ENCODE data around the gene GRIK2. TPM values are rescaled to one million over a fixed set of nuclear protein-coding genes. Genes with fewer than 3 reads are reported as not detected.

Gene GRIK2
- total RNA-seq, 1 donor from 2014 or later, result 95.5 TPM

DNA sequence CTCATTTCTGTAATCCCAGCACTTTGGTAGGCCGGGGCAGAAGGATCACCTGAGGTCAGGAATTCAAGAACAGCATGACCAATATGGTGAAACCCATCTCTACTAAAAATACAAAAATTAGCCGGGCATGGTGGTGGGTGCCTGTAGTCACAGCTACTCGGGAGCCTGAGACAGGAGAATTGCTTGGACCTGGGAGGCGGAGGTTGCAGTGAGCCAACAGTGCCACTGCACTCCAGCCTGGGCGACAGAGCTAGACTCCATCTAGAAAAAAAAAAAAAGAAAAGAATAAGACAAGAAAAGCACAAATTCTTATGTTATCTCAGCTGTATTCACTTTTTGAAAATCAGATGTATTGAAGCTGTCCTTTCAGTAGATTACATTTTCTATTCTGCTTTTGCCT is 289.4 kb downstream of the GRIK2 start:
- H3K27ac Mint-ChIP-seq (ENCODE audit: unreplicated experiment), result no peak overlapping the region
- H3K27me3 Mint-ChIP-seq (ENCODE audit: unreplicated experiment), result no peaks in the 10 kb centered on the region
- H3K36me3 Mint-ChIP-seq (ENCODE audit: unreplicated experiment), result no peaks in the 10 kb centered on the region
- no peaks in the 10 kb centered on the region for H3K4me1 Mint-ChIP-seq (ENCODE audit: low read depth, unreplicated experiment)
- no peak overlapping the region for H3K4me3 Mint-ChIP-seq (ENCODE audit: unreplicated experiment)
- no peak for DNase-seq
- TF ChIP-seq, protein P1, sequence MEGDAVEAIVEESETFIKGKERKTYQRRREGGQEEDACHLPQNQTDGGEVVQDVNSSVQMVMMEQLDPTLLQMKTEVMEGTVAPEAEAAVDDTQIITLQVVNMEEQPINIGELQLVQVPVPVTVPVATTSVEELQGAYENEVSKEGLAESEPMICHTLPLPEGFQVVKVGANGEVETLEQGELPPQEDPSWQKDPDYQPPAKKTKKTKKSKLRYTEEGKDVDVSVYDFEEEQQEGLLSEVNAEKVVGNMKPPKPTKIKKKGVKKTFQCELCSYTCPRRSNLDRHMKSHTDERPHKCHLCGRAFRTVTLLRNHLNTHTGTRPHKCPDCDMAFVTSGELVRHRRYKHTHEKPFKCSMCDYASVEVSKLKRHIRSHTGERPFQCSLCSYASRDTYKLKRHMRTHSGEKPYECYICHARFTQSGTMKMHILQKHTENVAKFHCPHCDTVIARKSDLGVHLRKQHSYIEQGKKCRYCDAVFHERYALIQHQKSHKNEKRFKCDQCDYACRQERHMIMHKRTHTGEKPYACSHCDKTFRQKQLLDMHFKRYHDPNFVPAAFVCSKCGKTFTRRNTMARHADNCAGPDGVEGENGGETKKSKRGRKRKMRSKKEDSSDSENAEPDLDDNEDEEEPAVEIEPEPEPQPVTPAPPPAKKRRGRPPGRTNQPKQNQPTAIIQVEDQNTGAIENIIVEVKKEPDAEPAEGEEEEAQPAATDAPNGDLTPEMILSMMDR (IDR thresholded peaks at IDR 0.05; ENCODE audit: partially characterized antibody, unreplicated experiment), result no peak
- H3K9me3 Mint-ChIP-seq (ENCODE audit: unreplicated experiment), result no peaks in the 10 kb centered on the region

DNA sequence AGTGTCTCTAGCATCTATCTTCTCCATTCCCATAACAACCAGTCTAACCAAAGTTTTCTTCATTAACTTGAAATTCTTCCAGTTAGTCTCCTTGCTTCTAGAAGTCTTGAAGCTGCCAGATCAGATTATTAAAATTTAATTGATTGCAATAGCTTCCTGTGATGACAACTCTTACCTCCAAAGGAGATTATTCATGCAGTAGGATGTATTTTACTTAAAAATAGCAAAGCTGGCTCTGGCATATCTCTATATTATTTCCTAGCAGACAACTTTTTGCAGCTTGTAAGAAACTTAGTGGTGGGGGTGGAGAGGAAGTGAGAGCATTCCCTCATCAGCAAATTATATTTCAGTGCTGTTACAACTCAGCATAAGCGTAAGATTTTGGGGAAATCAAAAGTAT is 290.4 kb downstream of the GRIK2 start:
- no peaks in the 10 kb centered on the region for H3K27me3 Mint-ChIP-seq (ENCODE audit: unreplicated experiment)
- DNase-seq, result no peak
- no peak overlapping the region for H3K27ac Mint-ChIP-seq (ENCODE audit: unreplicated experiment)
- TF ChIP-seq, protein P1 (IDR thresholded peaks at IDR 0.05; ENCODE audit: partially characterized antibody, unreplicated experiment), result no peak
- no peak overlapping the region for H3K4me3 Mint-ChIP-seq (ENCODE audit: unreplicated experiment)
- H3K9me3 Mint-ChIP-seq (ENCODE audit: unreplicated experiment), result no peaks in the 10 kb centered on the region
- H3K36me3 Mint-ChIP-seq (ENCODE audit: unreplicated experiment), result no peaks in the 10 kb centered on the region
- no peaks in the 10 kb centered on the region for H3K4me1 Mint-ChIP-seq (ENCODE audit: low read depth, unreplicated experiment)

DNA sequence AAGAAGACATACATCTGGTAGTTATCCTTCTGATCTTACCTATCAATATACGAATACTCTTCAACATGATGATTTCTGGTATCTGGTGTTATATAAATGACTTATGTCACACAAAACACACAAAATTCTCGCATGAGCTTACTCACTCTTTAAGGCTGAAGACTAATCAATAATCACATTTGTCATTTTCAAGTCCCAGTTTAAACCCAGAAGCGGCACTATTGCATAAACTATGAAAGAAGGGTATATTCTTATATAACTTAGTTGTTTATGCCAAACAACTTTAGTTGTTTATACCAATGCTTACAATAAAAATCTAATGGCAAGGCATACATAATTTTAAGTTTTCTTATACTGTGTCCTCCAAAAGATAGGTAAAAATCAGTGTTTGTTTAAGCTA is 293.1 kb downstream of the GRIK2 start:
- no peaks in the 10 kb centered on the region for H3K36me3 Mint-ChIP-seq (ENCODE audit: unreplicated experiment)
- H3K27ac Mint-ChIP-seq (ENCODE audit: unreplicated experiment), result no peak overlapping the region
- no peak for DNase-seq
- no peak overlapping the region for H3K4me3 Mint-ChIP-seq (ENCODE audit: unreplicated experiment)
- no peaks in the 10 kb centered on the region for H3K27me3 Mint-ChIP-seq (ENCODE audit: unreplicated experiment)
- H3K4me1 Mint-ChIP-seq (ENCODE audit: low read depth, unreplicated experiment), result no peaks in the 10 kb centered on the region
- H3K9me3 Mint-ChIP-seq (ENCODE audit: unreplicated experiment), result peaks cover 2% of the 10 kb centered on the region
- TF ChIP-seq, protein P1 (IDR thresholded peaks at IDR 0.05; ENCODE audit: partially characterized antibody, unreplicated experiment), result no peak

DNA sequence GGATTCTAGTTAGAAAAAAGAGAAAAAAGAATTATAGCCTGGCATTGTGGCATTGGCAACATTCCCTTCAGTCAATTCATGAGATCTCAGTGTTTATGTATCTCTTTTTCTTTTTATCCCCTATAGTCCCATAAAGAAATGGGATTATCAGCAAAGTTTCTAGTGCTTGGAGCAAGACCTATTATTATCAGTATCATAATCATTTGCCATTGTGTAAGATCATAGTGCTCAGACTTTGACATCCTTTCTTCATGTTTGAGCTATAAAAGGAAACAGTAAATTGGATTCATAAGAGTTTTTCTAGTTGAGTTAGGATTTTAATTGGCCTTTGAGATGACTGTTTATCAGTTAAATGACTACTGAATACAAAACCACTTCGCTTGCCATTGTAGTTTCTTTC is 295.6 kb downstream of the GRIK2 start:
- Mint-ChIP-seq H3K4me1 (ENCODE audit: low read depth, unreplicated experiment) (no peaks in the 10 kb centered on the region), H3K27me3 (ENCODE audit: unreplicated experiment) (no peaks in the 10 kb centered on the region), H3K9me3 (ENCODE audit: unreplicated experiment) (peaks cover 2% of the 10 kb centered on the region), H3K4me3 (ENCODE audit: unreplicated experiment) (no peak overlapping the region), H3K36me3 (ENCODE audit: unreplicated experiment) (no peaks in the 10 kb centered on the region), H3K27ac (ENCODE audit: unreplicated experiment) (no peak overlapping the region)
- no peak for DNase-seq
- TF ChIP-seq, protein P1 (IDR thresholded peaks at IDR 0.05; ENCODE audit: partially characterized antibody, unreplicated experiment), result no peak

DNA sequence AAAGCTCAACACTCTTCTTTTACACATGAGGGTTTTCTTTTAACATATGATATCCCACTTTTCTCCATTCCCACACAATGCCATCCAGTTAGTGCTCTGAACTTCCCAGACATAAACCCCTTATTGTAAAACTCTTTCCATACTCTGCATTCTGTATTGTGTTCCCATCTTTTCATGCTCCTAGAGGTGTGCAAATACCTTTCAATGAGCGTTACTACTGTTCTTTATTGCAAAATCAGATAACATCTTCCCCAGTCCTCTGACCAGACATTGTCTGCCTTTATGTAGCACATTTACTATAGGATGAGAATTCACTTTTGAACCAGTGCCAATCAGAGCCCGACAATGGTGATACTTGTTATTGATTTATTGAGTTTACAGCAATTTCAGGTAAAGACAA is 296.2 kb downstream of the GRIK2 start:
- H3K9me3 Mint-ChIP-seq (ENCODE audit: unreplicated experiment), result peaks cover 2% of the 10 kb centered on the region
- DNase-seq, result no peak
- no peak overlapping the region for H3K27ac Mint-ChIP-seq (ENCODE audit: unreplicated experiment)
- TF ChIP-seq, protein P1 (IDR thresholded peaks at IDR 0.05; ENCODE audit: partially characterized antibody, unreplicated experiment), result no peak
- H3K4me3 Mint-ChIP-seq (ENCODE audit: unreplicated experiment), result no peak overlapping the region
- no peaks in the 10 kb centered on the region for H3K36me3 Mint-ChIP-seq (ENCODE audit: unreplicated experiment)
- no peaks in the 10 kb centered on the region for H3K4me1 Mint-ChIP-seq (ENCODE audit: low read depth, unreplicated experiment)
- no peaks in the 10 kb centered on the region for H3K27me3 Mint-ChIP-seq (ENCODE audit: unreplicated experiment)
